Tibial artery (tissue), 4 donors: Measurements from ENCODE around the gene FAM118A.

Experiments
- DNase-seq, 2 donors: peaks; one replicate each; pipeline ENCODE4 v3.0.0-alpha.2; 2019
- H3K27ac ChIP-seq, 2 donors: fragments of 200-600 bp; sonication (generic) in 1 of 2; 1 replicate in 1 of 2; 2 replicates in 1 of 2; pipeline ENCODE4 v1.5.1; 2018 to 2019; ENCODE audit warnings: mild to moderate bottlenecking in 1 of 2
- H3K27me3 ChIP-seq, 2 donors: fragments of 200-600 bp; sonication (generic) in 1 of 2; one replicate each; pipeline versions ENCODE4 v1.5.1 to v1.6.0; 2016 to 2019
- H3K36me3 ChIP-seq, 3 donors: fragments of 200-600 bp; sonication (generic) in 2 of 3; one replicate each; pipeline ENCODE4 v1.5.1; 2016 to 2019; ENCODE audit warnings: mild to moderate bottlenecking in 2 of 3
- H3K4me1 ChIP-seq, 4 donors: fragments of 200-600 bp; sonication (generic) in 2 of 4; 1 replicate in 3 of 4; 2 replicates in 1 of 4; pipeline ENCODE4 v1.5.1; 2016 to 2019
- H3K4me3 ChIP-seq, 2 donors: fragments of 200-600 bp; sonication (generic) in 1 of 2; 1 replicate in 1 of 2; 2 replicates in 1 of 2; pipeline ENCODE4 v1.5.1; 2018 to 2019; ENCODE audit warnings: mild to moderate bottlenecking in 2 of 2
- H3K9me3 ChIP-seq, 3 donors: fragments of 200-600 bp; sonication (generic) in 1 of 3; one replicate each; pipeline ENCODE4 v1.5.1; 2016 to 2019
- CTCF ChIP-seq, 2 experiments: fragments of 200-600 bp in 1 of 2; fragments of 450-650 bp in 1 of 2; IDR thresholded peaks; one replicate each; pipeline ENCODE4 v1.5.1; 2017 to 2019; ENCODE audit warnings: antibody characterized with exemption in 2 of 2, mild to moderate bottlenecking in 1 of 2, moderate library complexity in 1 of 2
- intact Hi-C: fragments of 100-400 bp; cut with DNase I; formaldehyde crosslinking; loops from one replicate; pipeline ENCODE4 v1.15.0; 2023; ENCODE audit warnings: low total_unique reads

Gene FAM118A

GRCh38 chr22:45318558-45319323 is 9.0 kb downstream of the FAM118A start:
- peaks cover 9 to 48% (median 27%) of the 10 kb centered on the region in 4 donors for H3K4me1 ChIP-seq
- peak overlapping the region; percentile 82 to 83 for H3K27ac ChIP-seq
- no peak for TF ChIP-seq CTCF (IDR thresholded peaks at IDR 0.05)
- DNase-seq: no peak
- H3K4me3 ChIP-seq: peak overlapping the region in 1 of 2 donors; percentile 32
- H3K9me3 ChIP-seq: no peaks in the 10 kb centered on the region
- intact Hi-C loops: loop anchor here (2.0 kb wide), 1 partner anchor 48 kb away; no protein-coding TSS in a partner anchor
- H3K36me3 ChIP-seq: peaks cover 14 to 19% (median 19%) of the 10 kb centered on the region in 3 donors
- H3K27me3 ChIP-seq: no peaks in the 10 kb centered on the region

DNA sequence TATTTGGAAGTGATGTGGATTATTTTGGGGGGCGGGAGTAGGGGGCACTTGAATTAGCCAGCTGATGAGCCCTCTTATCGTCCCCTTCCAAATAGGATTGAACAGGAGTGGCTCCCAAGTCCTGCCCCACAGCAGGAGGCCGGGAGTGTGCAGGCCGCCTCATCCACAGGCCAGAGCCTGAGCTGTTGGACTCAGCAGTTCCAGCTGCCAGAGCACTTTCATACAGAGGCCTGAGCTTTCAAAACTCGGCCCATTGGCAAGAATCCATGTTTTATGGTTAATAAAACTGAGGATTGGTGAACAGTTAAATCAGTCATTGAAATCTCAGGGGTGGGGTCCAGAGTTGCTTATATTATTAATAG is 9.6 kb downstream of the FAM118A start:
- DNase-seq: no peak
- no peak for TF ChIP-seq CTCF (IDR thresholded peaks at IDR 0.05)
- Histone ChIP-seq H3K36me3 (peaks cover 20 to 25% (median 23%) of the 10 kb centered on the region in 3 donors), H3K9me3 (no peaks in the 10 kb centered on the region), H3K4me3 (no peak overlapping the region), H3K27me3 (no peaks in the 10 kb centered on the region), H3K4me1 (peaks cover 9 to 45% (median 27%) of the 10 kb centered on the region in 4 donors), H3K27ac (peak overlapping the region; percentile 82 to 83)
- intact Hi-C loops: loop anchor here (2.0 kb wide), 1 partner anchor 49 kb away; no protein-coding TSS in a partner anchor

GRCh38 chr22:45320357-45320976 is 10.7 kb downstream of the FAM118A start:
- intact Hi-C loops: loop anchor here (10.0 kb wide), 1 partner anchor 114 kb away; no protein-coding TSS in a partner anchor
- peaks cover 9 to 45% (median 27%) of the 10 kb centered on the region in 4 donors for H3K4me1 ChIP-seq

GRCh38 chr22:45321827-45322226 is 12.1 kb downstream of the FAM118A start:
- intact Hi-C loops: loop anchor here (10.0 kb wide), 1 partner anchor 113 kb away; no protein-coding TSS in a partner anchor
- no peak overlapping the region for H3K27ac ChIP-seq
- TF ChIP-seq CTCF (IDR thresholded peaks at IDR 0.05): no peak
- DNase-seq: no peak
- H3K36me3 ChIP-seq: peaks cover 23 to 45% (median 31%) of the 10 kb centered on the region in 3 donors
- no peaks in the 10 kb centered on the region for H3K27me3 ChIP-seq
- peaks cover 9 to 38% (median 25%) of the 10 kb centered on the region in 4 donors for H3K4me1 ChIP-seq
- no peak overlapping the region for H3K4me3 ChIP-seq
- H3K9me3 ChIP-seq: no peaks in the 10 kb centered on the region

More at GRCh38 chr22:45320357-45320976, 10.7 kb downstream of the FAM118A start:
- TF ChIP-seq CTCF (IDR thresholded peaks at IDR 0.05): no peak
- peak in 1 of 2 donors; percentile 63 for DNase-seq
- no peaks in the 10 kb centered on the region for H3K9me3 ChIP-seq
- H3K27me3 ChIP-seq: no peaks in the 10 kb centered on the region
- peaks cover 23 to 35% (median 31%) of the 10 kb centered on the region in 3 donors for H3K36me3 ChIP-seq
- H3K4me3 ChIP-seq: no peak overlapping the region
- H3K27ac ChIP-seq: peak overlapping the region; percentile 82 to 83

DNA sequence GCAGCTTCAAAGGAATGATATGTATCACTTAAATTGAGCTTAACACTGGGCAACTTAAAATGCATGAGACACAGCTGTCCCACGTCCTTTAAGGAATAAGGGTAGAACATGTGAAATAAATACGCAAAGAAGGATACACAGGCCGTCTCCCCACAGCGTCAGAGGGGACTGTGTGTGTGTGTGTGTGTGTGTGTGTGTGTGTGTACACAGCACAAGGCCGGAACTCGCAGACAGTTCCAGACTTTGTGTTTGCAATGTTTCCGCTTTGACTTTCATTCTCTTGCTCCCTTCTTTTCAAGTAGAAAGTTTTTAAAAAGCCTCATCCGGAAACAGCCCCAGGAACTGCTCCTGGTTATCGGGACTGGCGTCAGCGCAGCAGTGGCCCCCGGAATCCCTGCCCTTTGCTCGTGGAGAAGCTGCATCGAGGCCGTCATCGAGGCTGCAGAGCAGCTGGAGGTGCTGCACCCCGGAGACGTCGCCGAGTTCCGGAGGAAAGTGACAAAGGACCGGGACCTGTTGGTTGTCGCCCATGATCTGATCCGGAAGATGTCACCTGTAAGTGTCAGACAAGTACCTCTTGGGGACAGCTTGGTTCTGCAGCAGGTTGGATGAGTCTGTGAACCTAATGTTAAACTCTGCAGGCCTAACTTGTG is 13.3 kb downstream of the FAM118A start:
- no peaks in the 10 kb centered on the region for H3K9me3 ChIP-seq
- no peak for TF ChIP-seq CTCF (IDR thresholded peaks at IDR 0.05)
- intact Hi-C loops: loop anchor here (10.0 kb wide), 1 partner anchor 112 kb away; no protein-coding TSS in a partner anchor
- no peaks in the 10 kb centered on the region for H3K27me3 ChIP-seq
- no peak overlapping the region for H3K4me3 ChIP-seq
- no peak for DNase-seq
- peaks cover 23 to 55% (median 41%) of the 10 kb centered on the region in 3 donors for H3K36me3 ChIP-seq
- no peak overlapping the region for H3K27ac ChIP-seq
- H3K4me1 ChIP-seq: peaks cover 9 to 26% (median 17%) of the 10 kb centered on the region in 4 donors
